ENCODE results near the gene SRPK2.
A peak's percentile ranks its signal among the peaks of the same experiment; 100 is the strongest.
"Not testable (repeated sequence)": the region's sequence is repeated elsewhere in the genome, so short reads cannot be mapped to it uniquely, and the experiment has no call there.

The SRPK2 gene

DNA sequence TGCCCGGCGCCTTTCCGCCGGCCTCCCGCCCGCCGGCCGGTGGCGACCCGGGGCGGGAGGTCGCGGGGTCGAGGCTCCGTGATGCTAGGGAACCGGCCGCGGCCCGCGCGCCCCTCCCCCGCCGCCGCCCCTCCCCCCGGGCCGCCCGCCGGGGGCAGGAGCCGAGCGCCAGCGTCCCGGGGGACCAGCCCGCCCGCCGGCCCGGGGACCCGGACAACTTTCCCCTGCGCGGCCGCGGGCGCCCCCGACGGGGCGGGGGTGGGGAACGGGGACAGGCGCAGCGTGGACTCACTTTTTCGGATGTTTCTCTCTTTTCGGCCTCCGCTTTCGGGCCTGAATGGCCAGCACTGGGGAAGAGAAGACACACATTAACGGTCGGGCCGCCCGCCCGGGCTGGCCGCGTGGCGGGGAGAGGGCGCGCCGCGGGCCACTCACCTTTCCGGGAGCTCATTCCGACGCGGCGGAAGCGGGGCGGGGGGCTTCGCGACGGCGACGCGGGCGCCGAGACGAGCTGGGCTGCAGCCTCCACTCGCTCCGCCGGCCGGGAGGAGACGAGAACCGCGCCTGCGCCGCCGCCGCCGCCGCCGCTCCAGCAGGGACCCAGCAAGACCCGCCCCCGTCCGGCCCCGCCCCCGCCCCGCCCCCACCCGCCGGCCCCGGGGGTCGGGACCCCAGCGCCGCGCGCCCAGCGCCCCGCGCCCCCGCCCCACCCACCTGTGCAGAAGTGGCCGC is at the start of gene SRPK2:
TSS of gene SRPK2 (minus strand) at position 566 of the 732 bp plus-strand sequence.
- Histone ChIP-seq H3K9ac (ENCODE audit: insufficient read length) (peak within 1 kb of the TSS; percentile 87), H3K27ac (no peak within 1 kb of the TSS; the same call in 1 of the 2 replicates), H3K9me3 (ENCODE audit: low read depth, low read length) (no peaks in the 10 kb centered on the region), H3K4me3 (peak within 1 kb of the TSS; percentile 94), H3K36me3 (ENCODE audit: insufficient read depth, low read length) (no peaks in the 10 kb centered on the region; the same call in 1 of the 2 replicates)
- no peak for TF ChIP-seq FOXP2 (optimal IDR thresholded peaks at IDR 0.05; ENCODE audit: control extremely low read depth, extremely low read length, insufficient read depth)
- peak; percentile 37; the same call in 1 of the 2 replicates for TF ChIP-seq POLR2AphosphoS5 (IDR thresholded peaks at IDR 0.05; ENCODE audit: borderline replicate concordance, low read depth, low read length)
- DNase-seq (ENCODE audit: low read depth, low spot score) = no peak

GRCh38 chr7:105438254-105438653 is 49.5 kb upstream of the SRPK2 start:
- Histone ChIP-seq H3K9me3 (ENCODE audit: low read depth, low read length) (no peaks in the 10 kb centered on the region), H3K36me3 (ENCODE audit: insufficient read depth, low read length) (no peaks in the 10 kb centered on the region), H3K4me3 (no peak overlapping the region), H3K9ac (ENCODE audit: insufficient read length) (no peak overlapping the region), H3K27ac (no peak overlapping the region)
- DNase-seq (ENCODE audit: low read depth, low spot score) = no peak
- TF ChIP-seq POLR2AphosphoS5 (IDR thresholded peaks at IDR 0.05; ENCODE audit: borderline replicate concordance, low read depth, low read length) = no peak
- no peak for TF ChIP-seq EZH2 (IDR thresholded peaks at IDR 0.05)

- not testable (repeated sequence) for DNase-seq (ENCODE audit: low read depth, low spot score); H3K36me3 ChIP-seq (ENCODE audit: insufficient read depth, low read length); H3K9me3 ChIP-seq (ENCODE audit: low read depth, low read length); H3K9ac ChIP-seq (ENCODE audit: insufficient read length); H3K4me3 ChIP-seq; H3K27ac ChIP-seq
Measured at GRCh38 chr7:105437356-105437755, 48.6 kb upstream of the SRPK2 start.

DNA sequence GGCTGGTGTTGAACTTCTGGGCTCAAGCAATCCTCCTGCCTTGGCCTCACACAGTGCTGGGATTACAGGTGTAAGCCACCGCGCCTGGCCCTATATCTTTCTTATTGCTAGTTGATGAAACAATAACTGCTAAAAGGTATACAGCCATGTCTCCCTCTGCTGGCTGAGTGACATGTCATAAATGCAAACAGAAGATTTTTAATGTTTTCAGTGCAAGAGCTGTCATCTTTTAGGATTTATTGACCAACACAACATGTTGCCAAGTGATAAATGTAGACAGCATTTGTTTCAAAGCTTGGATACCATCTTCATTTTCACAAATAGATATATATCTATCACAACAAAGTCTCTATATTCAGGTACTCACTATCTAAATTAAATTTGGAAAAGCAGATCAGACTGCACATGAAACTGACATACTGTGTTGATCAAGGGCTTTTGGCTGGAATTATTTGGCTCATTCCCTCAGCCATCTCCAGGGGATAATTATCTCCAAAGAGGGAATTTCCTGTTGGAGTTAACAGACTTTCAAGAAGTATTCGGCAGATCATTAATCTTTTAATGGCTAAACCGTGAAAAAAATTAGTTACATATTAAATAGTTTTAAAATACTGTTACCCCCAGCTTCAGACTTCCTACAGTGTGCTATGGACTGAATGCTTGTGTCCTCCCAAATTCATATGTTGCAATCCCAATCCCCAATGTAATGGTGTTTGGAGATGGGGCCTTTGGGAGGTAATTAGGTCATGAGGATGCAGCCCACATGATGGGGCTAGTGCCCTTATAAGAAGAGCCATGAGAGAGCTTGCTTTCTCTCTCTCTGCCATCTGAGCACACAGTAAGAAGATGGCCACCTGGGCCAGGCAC is 41.3 kb upstream of the SRPK2 start:
- TF ChIP-seq EZH2 (IDR thresholded peaks at IDR 0.05) (no peak), POLR2AphosphoS5 (IDR thresholded peaks at IDR 0.05; ENCODE audit: borderline replicate concordance, low read depth, low read length) (peak; percentile 77; the same call in 1 of the 2 replicates), FOXP2 (optimal IDR thresholded peaks at IDR 0.05; ENCODE audit: control extremely low read depth, extremely low read length, insufficient read depth) (no peak)
- no peak overlapping the region for H3K27ac ChIP-seq
- no peaks in the 10 kb centered on the region for H3K36me3 ChIP-seq (ENCODE audit: insufficient read depth, low read length)
- no peaks in the 10 kb centered on the region for H3K9me3 ChIP-seq (ENCODE audit: low read depth, low read length)
- no peak overlapping the region for H3K9ac ChIP-seq (ENCODE audit: insufficient read length)
- H3K4me3 ChIP-seq = no peak overlapping the region
- DNase-seq (ENCODE audit: low read depth, low spot score) = peak; percentile 90

GRCh38 chr7:105426606-105427146 is 38.0 kb upstream of the SRPK2 start:
- no peak overlapping the region for H3K4me3 ChIP-seq
- H3K9me3 ChIP-seq (ENCODE audit: low read depth, low read length) = no peaks in the 10 kb centered on the region
- no peak for TF ChIP-seq FOXP2 (optimal IDR thresholded peaks at IDR 0.05; ENCODE audit: control extremely low read depth, extremely low read length, insufficient read depth)
- TF ChIP-seq POLR2AphosphoS5 (IDR thresholded peaks at IDR 0.05; ENCODE audit: borderline replicate concordance, low read depth, low read length) = no peak
- TF ChIP-seq EZH2 (IDR thresholded peaks at IDR 0.05) = no peak

DNA sequence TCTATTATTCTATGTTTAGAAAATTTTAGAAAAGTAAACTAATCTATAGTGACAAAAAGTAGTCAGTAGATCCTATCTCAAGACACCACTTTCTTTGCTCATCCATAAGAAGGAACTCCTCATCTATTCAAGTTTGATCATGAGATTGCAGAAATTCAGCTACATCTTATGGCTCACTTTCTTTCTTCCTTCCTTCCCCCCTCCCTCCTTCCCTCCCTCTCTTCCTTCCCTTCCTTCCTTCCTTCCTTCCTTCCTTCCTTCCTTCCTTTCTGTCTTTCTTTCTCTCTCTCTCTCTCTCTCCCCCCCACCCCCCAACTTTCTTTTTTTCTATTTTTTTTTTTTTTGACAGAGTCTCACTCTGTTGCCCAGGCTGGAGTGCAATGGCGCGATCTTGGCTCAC is 35.3 kb upstream of the SRPK2 start:
- Histone ChIP-seq H3K36me3 (ENCODE audit: insufficient read depth, low read length) (no peaks in the 10 kb centered on the region), H3K9ac (ENCODE audit: insufficient read length) (no peak overlapping the region), H3K4me3 (no peak overlapping the region), H3K9me3 (ENCODE audit: low read depth, low read length) (no peaks in the 10 kb centered on the region), H3K27ac (peak overlapping the region; percentile 9; the same call in 1 of the 2 replicates)
- TF ChIP-seq FOXP2 (optimal IDR thresholded peaks at IDR 0.05; ENCODE audit: control extremely low read depth, extremely low read length, insufficient read depth) (no peak), POLR2AphosphoS5 (IDR thresholded peaks at IDR 0.05; ENCODE audit: borderline replicate concordance, low read depth, low read length) (no peak), EZH2 (IDR thresholded peaks at IDR 0.05) (no peak)
- no peak for DNase-seq (ENCODE audit: low read depth, low spot score)

More at GRCh38 chr7:105426606-105427146, 38.0 kb upstream of the SRPK2 start:
- Histone ChIP-seq H3K27ac (no peak overlapping the region), H3K36me3 (ENCODE audit: insufficient read depth, low read length) (no peaks in the 10 kb centered on the region), H3K9ac (ENCODE audit: insufficient read length) (no peak overlapping the region)
- no peak for DNase-seq (ENCODE audit: low read depth, low spot score)

- H3K4me3 ChIP-seq = no peak overlapping the region
- no peak overlapping the region for H3K9ac ChIP-seq (ENCODE audit: insufficient read length)
- TF ChIP-seq POLR2AphosphoS5 (IDR thresholded peaks at IDR 0.05; ENCODE audit: borderline replicate concordance, low read depth, low read length) (no peak), EZH2 (IDR thresholded peaks at IDR 0.05) (no peak), FOXP2 (optimal IDR thresholded peaks at IDR 0.05; ENCODE audit: control extremely low read depth, extremely low read length, insufficient read depth) (no peak)
- no peak for DNase-seq (ENCODE audit: low read depth, low spot score)
- no peaks in the 10 kb centered on the region for H3K9me3 ChIP-seq (ENCODE audit: low read depth, low read length)
- H3K27ac ChIP-seq = no peak overlapping the region
- no peaks in the 10 kb centered on the region for H3K36me3 ChIP-seq (ENCODE audit: insufficient read depth, low read length)
Measured at GRCh38 chr7:105413887-105414437, 25.2 kb upstream of the SRPK2 start.

- not testable (repeated sequence) for DNase-seq (ENCODE audit: low read depth, low spot score); H3K4me3 ChIP-seq; H3K27ac ChIP-seq; H3K36me3 ChIP-seq (ENCODE audit: insufficient read depth, low read length); H3K9me3 ChIP-seq (ENCODE audit: low read depth, low read length); H3K9ac ChIP-seq (ENCODE audit: insufficient read length)
Measured at GRCh38 chr7:105410774-105411173, 22.1 kb upstream of the SRPK2 start.

DNA sequence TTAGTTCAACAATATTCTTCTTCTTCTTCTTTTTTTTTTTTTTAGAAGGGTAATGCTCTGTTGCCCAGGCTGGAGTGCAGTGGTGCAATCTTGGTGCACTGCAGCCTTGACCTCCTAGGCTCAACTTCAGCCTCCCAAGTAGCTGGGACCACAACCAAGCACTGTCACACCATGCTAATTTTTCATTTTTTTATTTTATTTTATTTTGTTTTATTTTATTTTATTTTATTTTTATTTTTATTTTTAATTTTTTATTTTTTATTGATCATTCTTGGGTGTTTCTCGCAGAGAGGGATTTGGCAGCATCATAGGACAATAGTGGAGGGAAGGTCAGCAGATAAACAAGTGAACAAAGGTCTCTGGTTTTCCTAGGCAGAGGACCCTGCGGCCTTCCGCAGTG is 21.1 kb upstream of the SRPK2 start:
- H3K27ac ChIP-seq; H3K9ac ChIP-seq (ENCODE audit: insufficient read length); DNase-seq (ENCODE audit: low read depth, low spot score); H3K9me3 ChIP-seq (ENCODE audit: low read depth, low read length); H3K4me3 ChIP-seq; H3K36me3 ChIP-seq (ENCODE audit: insufficient read depth, low read length): not testable (repeated sequence)

Measured in SK-N-MC (cell line).